OCI-LY7 (cell line): ENCODE measurements around the gene SLC9A9. TPM values are rescaled to one million over a fixed set of nuclear protein-coding genes. Genes with fewer than 3 reads are reported as not detected.

Experiments used
- BruUV-seq: library from RNA; stranded (reverse); fragments of 400-500 nt; replicated peaks from 2 replicates; lab custom pipeline; 2021; lab: Mats Ljungman, UMichigan
- CTCF ChIA-PET: fragments of 300-600 bp; sonication (Branson Sonifier 250); formaldehyde crosslinking; loops from one replicate; lab custom pipeline; 2022; ENCODE audit warnings: antibody characterized with exemption; ENCODE audit not compliant: unreplicated experiment; lab: Charles Lee
- POLR2A ChIA-PET: fragments of 300-600 bp; sonication (Branson Sonifier 250); formaldehyde crosslinking; loops from one replicate; lab custom pipeline; 2022; ENCODE audit warnings: antibody characterized with exemption; lab: Charles Lee
- DNase-seq: peaks from one replicate; pipeline ENCODE4 v3.0.0-alpha.2; 2015; ENCODE audit warnings: low spot score
- H2AFZ ChIP-seq: fragments of 200-600 bp; sonication (generic), shearing (Covaris generic); 2 replicates; pipeline ENCODE4 v1.6.1; 2014; ENCODE audit warnings: mild to moderate bottlenecking, antibody characterized with exemption, low read length, moderate library complexity
- H3K27ac ChIP-seq: fragments of 200-600 bp; sonication (generic); 2 replicates; pipeline ENCODE4 v1.5.1; 2014; ENCODE audit warnings: mixed run types, low read depth, mild to moderate bottlenecking, moderate library complexity, low read length, inconsistent platforms; ENCODE audit not compliant: poor library complexity, severe bottlenecking
- H3K36me3 ChIP-seq: fragments of 200-600 bp; sonication (generic); 2 replicates; pipeline ENCODE4 v1.6.1; 2014; ENCODE audit warnings: mild to moderate bottlenecking, antibody characterized with exemption, low read length, moderate library complexity, mixed read lengths; ENCODE audit not compliant: insufficient read depth
- H3K4me1 ChIP-seq: fragments of 200-600 bp; sonication (generic); 2 replicates; pipeline ENCODE4 v1.5.1; 2014; ENCODE audit warnings: mild to moderate bottlenecking, low read length; ENCODE audit not compliant: insufficient read depth, poor library complexity, severe bottlenecking
- H3K4me2 ChIP-seq: fragments of 200-600 bp; sonication (generic); 2 replicates; pipeline ENCODE4 v1.6.1; 2014; ENCODE audit warnings: mild to moderate bottlenecking, low read length
- H3K4me3 ChIP-seq: fragments of 200-600 bp; sonication (generic); 2 replicates; pipeline ENCODE4 v1.5.1; 2014; ENCODE audit warnings: mild to moderate bottlenecking, low read depth, low read length; ENCODE audit not compliant: poor library complexity, severe bottlenecking
- H3K79me2 ChIP-seq: fragments of 200-600 bp; sonication (generic); 2 replicates; pipeline ENCODE4 v1.6.1; 2016; ENCODE audit warnings: low read depth, mild to moderate bottlenecking, low read length, moderate library complexity, mixed read lengths; ENCODE audit not compliant: insufficient read depth
- H3K9me2 ChIP-seq: fragments of 200-600 bp; sonication (generic); 2 replicates; pipeline ENCODE4 v1.6.1; 2016; ENCODE audit warnings: mild to moderate bottlenecking, low read length, mixed read lengths; ENCODE audit not compliant: insufficient read depth
- H3K9me3 ChIP-seq: fragments of 200-600 bp; sonication (generic); 2 replicates; pipeline ENCODE4 v1.6.1; 2014; ENCODE audit warnings: mild to moderate bottlenecking, mixed run types, low read length, mixed read lengths
- H4K20me1 ChIP-seq: fragments of 200-600 bp; sonication (generic); 2 replicates; pipeline ENCODE4 v1.6.1; 2014; ENCODE audit warnings: mild to moderate bottlenecking, antibody characterized with exemption, low read length, moderate library complexity, mixed read lengths; ENCODE audit not compliant: insufficient read depth
- CTCF ChIP-seq: fragments of 200-600 bp; sonication (generic); conservative IDR thresholded peaks from 2 replicates; pipeline ENCODE4 v1.5.1; 2014; ENCODE audit warnings: mild to moderate bottlenecking, antibody characterized with exemption, low read length, moderate library complexity, mixed read lengths
- EZH2phosphoT487 ChIP-seq: fragments of 200-600 bp; sonication (generic); IDR thresholded peaks from 2 replicates; pipeline ENCODE4 v1.6.1; 2018; ENCODE audit warnings: low read depth, borderline replicate concordance, mild to moderate bottlenecking, mixed run types, antibody characterized with exemption, low read length, moderate library complexity, mixed read lengths
- intact Hi-C: fragments of 100-400 bp; cut with micrococcal nuclease; formaldehyde crosslinking; loops from one replicate; pipeline ENCODE4 v1.10.0; 2022; ENCODE audit not compliant: unreplicated experiment
- total RNA-seq, 2 experiments: library from RNA; depleted of rRNA in 1 of 2; stranded (reverse); fragments of >200 nt in 1 of 2; shearing (Covaris generic) in 1 of 2; gene quantifications; 2 replicates each; pipeline ENCODE4 v1.2.3, GENCODE V29; 2014 to 2022

Gene SLC9A9
- total RNA-seq, 2 experiments from 2014 or later, result 9.3 to 14.8 TPM

- CTCF ChIA-PET, result no interaction called here
- Histone ChIP-seq H3K36me3 (no peaks in the 10 kb centered on the region), H4K20me1 (no peaks in the 10 kb centered on the region), H3K9me3 (no peaks in the 10 kb centered on the region), H3K27ac (no peak overlapping the region), H3K4me3 (no peak overlapping the region), H3K79me2 (no peaks in the 10 kb centered on the region), H2AFZ (no peak overlapping the region), H3K9me2 (no peaks in the 10 kb centered on the region), H3K4me1 (no peaks in the 10 kb centered on the region), H3K4me2 (no peak overlapping the region)
- TF ChIP-seq CTCF, result no peak
- TF ChIP-seq EZH2phosphoT487, result no peak
- intact Hi-C loops, result no loop called here
- no TSS peak for BruUV-seq
- POLR2A ChIA-PET, result no interaction called here
- DNase-seq, result no peak
Measured at GRCh38 chr3:143563786-143564185, 284.5 kb downstream of the SLC9A9 start.

- ChIA-PET POLR2A (no interaction called here), CTCF (no interaction called here)
- intact Hi-C loops, result no loop called here
- H4K20me1 ChIP-seq, result no peaks in the 10 kb centered on the region
- no peaks in the 10 kb centered on the region for H3K79me2 ChIP-seq
- no TSS peak for BruUV-seq
- no peaks in the 10 kb centered on the region for H3K36me3 ChIP-seq
- no peaks in the 10 kb centered on the region for H3K9me2 ChIP-seq
- no peak overlapping the region for H3K4me2 ChIP-seq
- DNase-seq, result no peak
- TF ChIP-seq EZH2phosphoT487 (no peak), CTCF (no peak)
- no peak overlapping the region for H3K4me3 ChIP-seq
- no peak overlapping the region for H3K27ac ChIP-seq
- no peaks in the 10 kb centered on the region for H3K4me1 ChIP-seq
- H3K9me3 ChIP-seq, result peaks cover 6% of the 10 kb centered on the region; the same call in 1 of the 2 replicates
- no peak overlapping the region for H2AFZ ChIP-seq
Measured at GRCh38 chr3:143562789-143563188, 285.5 kb downstream of the SLC9A9 start.

GRCh38 chr3:143559296-143559695 lies 289.0 kb downstream of the SLC9A9 start:
- H4K20me1 ChIP-seq, result no peaks in the 10 kb centered on the region
- no peaks in the 10 kb centered on the region for H3K79me2 ChIP-seq
- H3K4me2 ChIP-seq, result no peak overlapping the region
- intact Hi-C loops, result no loop called here
- no peak for DNase-seq
- no peak overlapping the region for H3K4me3 ChIP-seq
- no peaks in the 10 kb centered on the region for H3K4me1 ChIP-seq
- TF ChIP-seq EZH2phosphoT487, result no peak
- no peak for TF ChIP-seq CTCF
- H3K9me3 ChIP-seq, result peaks cover 8% of the 10 kb centered on the region; the same call in 1 of the 2 replicates
- BruUV-seq, result no TSS peak
- no peak overlapping the region for H3K27ac ChIP-seq
- H2AFZ ChIP-seq, result no peak overlapping the region
- ChIA-PET CTCF (no interaction called here), POLR2A (interaction anchor here (1.2 kb wide), 1 partner anchor 11 kb away, joined by 3 read pairs; no protein-coding TSS in a partner anchor)
- no peaks in the 10 kb centered on the region for H3K9me2 ChIP-seq
- no peaks in the 10 kb centered on the region for H3K36me3 ChIP-seq
